SU-DHL-6 (cell line): Measurements from ENCODE around the gene FUOM.

Experiments used
- H2AFZ ChIP-seq: fragments of 200-600 bp; sonication (generic); 2 replicates; pipeline ENCODE4 v1.6.1; 2014; ENCODE audit warnings: low read depth, mild to moderate bottlenecking, moderate library complexity, mixed read lengths, antibody characterized with exemption, low read length; ENCODE audit not compliant: severe bottlenecking
- H3F3A ChIP-seq: fragments of 200-600 bp; shearing (Covaris generic); 2 replicates; pipeline ENCODE4 v1.6.0; 2016; ENCODE audit warnings: antibody characterized with exemption, mild to moderate bottlenecking; ENCODE audit not compliant: insufficient read depth
- H3K27ac ChIP-seq: fragments of 200-600 bp; sonication (generic); 2 replicates; pipeline ENCODE4 v1.5.1; 2016; ENCODE audit warnings: low read depth, mild to moderate bottlenecking, low read length, moderate library complexity, mixed read lengths
- H3K27me3 ChIP-seq: fragments of 200-600 bp; sonication (generic), shearing (Covaris generic); 2 replicates; pipeline ENCODE4 v1.6.0; 2014; ENCODE audit warnings: mild to moderate bottlenecking, low read length
- H3K36me3 ChIP-seq: fragments of 200-600 bp; sonication (generic); 2 replicates; pipeline ENCODE4 v1.6.1; 2014; ENCODE audit warnings: mild to moderate bottlenecking, low read length, mixed read lengths
- H3K4me2 ChIP-seq: fragments of 300-600, 200-600 bp; shearing (Covaris generic), sonication (generic); 2 replicates; pipeline ENCODE4 v1.6.0; 2014; ENCODE audit warnings: low read length, low read depth, mild to moderate bottlenecking; ENCODE audit not compliant: poor library complexity, severe bottlenecking
- H3K4me3 ChIP-seq: fragments of 200-600 bp; sonication (generic); 2 replicates; pipeline ENCODE4 v1.5.1; 2014; ENCODE audit warnings: antibody characterized with exemption, low read length, mild to moderate bottlenecking, mixed read lengths; ENCODE audit not compliant: insufficient read depth, poor library complexity, severe bottlenecking
- H3K79me2 ChIP-seq: fragments of 200-600 bp; sonication (generic); 2 replicates; pipeline ENCODE4 v1.6.1; 2014; ENCODE audit warnings: mild to moderate bottlenecking, low read length, moderate library complexity; ENCODE audit not compliant: insufficient read depth
- H3K9ac ChIP-seq: fragments of 200-600 bp; sonication (generic); 2 replicates; pipeline ENCODE4 v1.7.0; 2014; ENCODE audit warnings: mild to moderate bottlenecking, low read length
- H3K9me2 ChIP-seq: fragments of 200-600 bp; sonication (generic); replicated peaks from 2 replicates; pipeline ENCODE4 v1.6.1; 2014; ENCODE audit warnings: low read length; ENCODE audit not compliant: insufficient read depth
- H3K9me3 ChIP-seq: fragments of 200-600 bp; sonication (generic); 2 replicates; pipeline ENCODE4 v1.6.1; 2014; ENCODE audit warnings: low read length, mixed read lengths; ENCODE audit not compliant: insufficient read depth
- H4K20me1 ChIP-seq: fragments of 200-600 bp; sonication (generic); 2 replicates; pipeline ENCODE4 v1.6.1; 2014; ENCODE audit warnings: low read depth, mild to moderate bottlenecking, antibody characterized with exemption, low read length, moderate library complexity, mixed read lengths
- CTCF ChIP-seq: fragments of 200-600 bp; sonication (generic); IDR thresholded peaks from one replicate; pipeline ENCODE4 v1.5.1; 2017; ENCODE audit warnings: antibody characterized with exemption, mild to moderate bottlenecking, low read length, moderate library complexity; ENCODE audit not compliant: insufficient read depth, poor library complexity, severe bottlenecking
- EZH2phosphoT487 ChIP-seq: fragments of 200-600 bp; sonication (generic), shearing (Covaris generic); conservative IDR thresholded peaks from 2 replicates; pipeline ENCODE4 v1.6.1; 2018; ENCODE audit warnings: mild to moderate bottlenecking, antibody characterized with exemption, low read length, moderate library complexity, mixed read lengths

The FUOM gene

GRCh38 chr10:133373174-133374090 is 15.6 kb upstream of the FUOM start, which contains the start of gene ECHS1:
TSS of gene ECHS1 (minus strand) at chr10:133373354. CDS start at chr10:133373333, 21 bp downstream.
- Histone ChIP-seq H2AFZ (peak within 1 kb of the TSS; percentile 62), H3K4me3 (peak within 1 kb of the TSS; percentile 86), H4K20me1 (no peaks in the 10 kb centered on the region), H3K27ac (no peak within 1 kb of the TSS), H3F3A (peaks cover 5% of the 10 kb centered on the region), H3K79me2 (no peaks in the 10 kb centered on the region), H3K36me3 (no peaks in the 10 kb centered on the region), H3K9me3 (no peaks in the 10 kb centered on the region), H3K4me2 (peak within 1 kb of the TSS; percentile 66), H3K9ac (peak within 1 kb of the TSS; percentile 66), H3K27me3 (no peaks in the 10 kb centered on the region), H3K9me2 (no peaks in the 10 kb centered on the region)
- TF ChIP-seq EZH2phosphoT487 (no peak), CTCF (no peak)

GRCh38 chr10:133372507-133372906 is 14.7 kb upstream of the FUOM start:
- Histone ChIP-seq H3F3A (peaks cover 5% of the 10 kb centered on the region), H3K79me2 (no peaks in the 10 kb centered on the region), H3K9me3 (no peaks in the 10 kb centered on the region), H3K9ac (no peak overlapping the region), H3K4me3 (no peak overlapping the region), H4K20me1 (no peaks in the 10 kb centered on the region), H3K36me3 (no peaks in the 10 kb centered on the region), H3K9me2 (no peaks in the 10 kb centered on the region), H3K27ac (no peak overlapping the region), H2AFZ (no peak overlapping the region), H3K4me2 (peak overlapping the region; percentile 7), H3K27me3 (no peaks in the 10 kb centered on the region)
- TF ChIP-seq CTCF = no peak
- no peak for TF ChIP-seq EZH2phosphoT487

- Histone ChIP-seq H3K27ac (no peak overlapping the region), H2AFZ (no peak overlapping the region), H3K9me3 (no peaks in the 10 kb centered on the region), H3K4me3 (no peak overlapping the region), H3K9me2 (no peaks in the 10 kb centered on the region), H3K4me2 (no peak overlapping the region), H3K36me3 (no peaks in the 10 kb centered on the region), H3K9ac (no peak overlapping the region), H3F3A (peaks cover 5% of the 10 kb centered on the region), H4K20me1 (no peaks in the 10 kb centered on the region), H3K79me2 (no peaks in the 10 kb centered on the region), H3K27me3 (no peaks in the 10 kb centered on the region)
- no peak for TF ChIP-seq EZH2phosphoT487
- TF ChIP-seq CTCF = no peak
These were observed 12.4 kb upstream of the FUOM start for GRCh38 chr10:133370030-133370786.
